ENCODE measurements around the gene MYO18A.

The MYO18A gene

DNA sequence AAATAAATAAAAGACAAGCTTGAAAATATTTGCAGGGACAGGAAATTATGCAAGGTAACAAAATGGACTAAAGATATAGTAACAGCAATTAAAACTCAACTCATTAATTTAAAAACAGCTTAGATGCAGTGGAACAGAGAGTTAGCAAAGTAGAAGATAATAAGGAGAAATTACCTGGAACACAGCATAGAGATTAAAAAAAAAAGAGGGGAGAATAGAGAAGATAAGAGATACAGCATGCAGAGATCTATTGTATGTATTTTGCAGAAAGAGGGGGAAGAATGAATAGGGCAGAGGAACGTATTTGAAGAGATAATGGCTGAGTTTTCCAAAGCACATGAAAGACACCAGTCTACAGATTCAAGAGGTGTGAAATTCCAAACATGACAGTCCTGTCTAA is 145.7 kb downstream of the MYO18A start:
- no peak overlapping the region for H3K4me3 ChIP-seq
- in situ Hi-C loops (cut with MboI; ENCODE audit: low sequenced_read_pairs), result no loop called here

DNA sequence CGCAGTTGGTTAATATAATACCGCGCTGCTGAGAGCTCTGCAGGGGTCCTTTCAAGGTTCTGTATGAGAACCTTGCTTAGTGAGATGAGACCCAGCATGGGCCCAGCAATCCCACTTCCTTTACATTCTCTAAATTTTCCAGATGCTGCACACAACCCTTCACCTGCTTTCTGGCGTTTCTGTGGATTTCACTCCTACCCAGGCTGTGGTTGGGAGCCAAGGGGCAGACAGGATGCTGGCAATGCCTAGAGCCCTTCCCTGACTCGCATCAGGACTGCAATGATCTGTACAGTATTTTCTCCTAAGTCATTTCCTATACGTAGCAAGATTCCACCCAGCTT is 147.4 kb downstream of the MYO18A start:
- no peak overlapping the region for H3K4me3 ChIP-seq
- no peaks in the 10 kb centered on the region for H3K36me3 ChIP-seq (replicated peaks)
- in situ Hi-C loops (cut with MboI; ENCODE audit: low sequenced_read_pairs), result no loop called here
- H3K4me1 ChIP-seq, result no peaks in the 10 kb centered on the region; the same call in 1 of the 2 replicates
- peaks cover 17% of the 10 kb centered on the region for H3K27me3 ChIP-seq (ENCODE audit: low read depth)
- peaks cover 8% of the 10 kb centered on the region for H3K9me3 ChIP-seq
- DNase-seq (ENCODE audit: low spot score in 2 of 2), result no peak

More for the DNA sequence above, 145.7 kb downstream of the MYO18A start:
- Histone ChIP-seq H3K4me1 (peaks cover 13% of the 10 kb centered on the region), H3K9me3 (peaks cover 8% of the 10 kb centered on the region), H3K27me3 (ENCODE audit: low read depth) (peaks cover 8% of the 10 kb centered on the region; the same call in 1 of the 2 replicates), H3K36me3 (replicated peaks) (no peaks in the 10 kb centered on the region)
- no peak for DNase-seq (ENCODE audit: low spot score in 2 of 2)

DNA sequence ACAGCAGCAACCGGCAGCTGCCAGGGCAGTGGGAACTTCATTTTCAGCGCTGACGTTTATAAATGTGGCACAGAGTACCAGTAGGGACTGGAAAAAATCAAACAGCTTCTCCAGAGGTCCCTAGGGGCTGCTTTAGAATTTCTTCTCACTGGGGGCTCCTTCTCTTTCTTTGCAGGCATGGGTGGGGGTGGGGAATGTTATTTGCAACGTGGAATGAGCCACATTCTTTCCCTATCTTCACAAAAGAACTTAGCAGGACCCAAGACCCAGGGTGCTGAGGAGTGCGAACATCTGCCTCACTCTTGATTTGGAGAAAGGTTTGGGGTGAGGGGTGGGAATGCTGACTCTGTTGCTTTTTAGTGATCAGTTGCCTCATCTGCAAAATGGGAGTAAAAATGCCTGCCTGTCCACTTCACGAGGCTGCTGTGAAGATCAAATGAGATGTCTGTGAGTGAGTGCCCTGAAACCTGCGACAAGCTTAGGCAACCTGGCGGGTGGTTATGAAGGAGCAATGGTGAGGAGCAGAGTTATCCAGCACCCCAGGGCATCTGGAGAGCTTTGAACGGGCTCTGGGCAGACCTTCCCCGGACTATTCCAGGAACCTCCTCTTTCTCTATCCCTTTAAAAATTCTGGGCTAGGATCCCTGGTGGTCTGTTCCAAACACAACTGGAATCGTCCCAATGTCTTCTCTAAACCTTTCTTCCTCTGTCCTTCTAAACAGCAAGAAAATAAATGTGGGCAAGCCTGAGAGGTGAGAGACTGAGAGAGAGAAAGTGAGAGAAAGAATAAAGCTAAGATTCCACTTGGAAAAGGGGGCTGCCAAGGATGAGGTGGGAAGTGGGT is 148.0 kb downstream of the MYO18A start:
- DNase-seq (ENCODE audit: low spot score in 2 of 2), result no peak
- no peaks in the 10 kb centered on the region for H3K4me1 ChIP-seq
- H3K9me3 ChIP-seq, result peaks cover 8% of the 10 kb centered on the region
- no peaks in the 10 kb centered on the region for H3K36me3 ChIP-seq (replicated peaks)
- no peak overlapping the region for H3K4me3 ChIP-seq
- in situ Hi-C loops (cut with MboI; ENCODE audit: low sequenced_read_pairs), result no loop called here
- peaks cover 22% of the 10 kb centered on the region for H3K27me3 ChIP-seq (ENCODE audit: low read depth)

DNA sequence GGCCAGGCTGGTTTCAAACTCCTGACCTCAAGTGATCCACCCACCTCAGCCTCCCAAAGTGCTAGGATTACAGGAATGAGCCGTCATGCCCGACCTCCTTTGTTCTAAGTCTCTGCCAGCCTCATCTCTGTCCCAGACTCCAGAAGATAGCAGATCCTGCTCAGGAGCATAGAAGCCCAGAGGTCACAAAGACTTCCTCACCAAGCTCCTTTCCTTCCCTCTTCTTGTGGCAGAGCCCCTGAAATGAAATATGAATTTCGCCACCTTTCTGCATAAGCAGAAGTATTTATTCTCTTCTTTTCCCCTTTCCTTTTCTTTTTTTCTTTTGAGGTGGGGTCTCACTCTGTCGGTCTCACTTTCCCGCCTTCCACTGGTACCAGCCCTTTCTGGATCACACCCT is 148.7 kb downstream of the MYO18A start:
- Histone ChIP-seq H3K9me3 (peaks cover 8% of the 10 kb centered on the region), H3K36me3 (replicated peaks) (no peaks in the 10 kb centered on the region), H3K27me3 (ENCODE audit: low read depth) (peaks cover 28% of the 10 kb centered on the region), H3K4me3 (no peak overlapping the region), H3K4me1 (no peaks in the 10 kb centered on the region)
- DNase-seq (ENCODE audit: low spot score in 2 of 2), result no peak
- in situ Hi-C loops (cut with MboI; ENCODE audit: low sequenced_read_pairs), result no loop called here

DNA sequence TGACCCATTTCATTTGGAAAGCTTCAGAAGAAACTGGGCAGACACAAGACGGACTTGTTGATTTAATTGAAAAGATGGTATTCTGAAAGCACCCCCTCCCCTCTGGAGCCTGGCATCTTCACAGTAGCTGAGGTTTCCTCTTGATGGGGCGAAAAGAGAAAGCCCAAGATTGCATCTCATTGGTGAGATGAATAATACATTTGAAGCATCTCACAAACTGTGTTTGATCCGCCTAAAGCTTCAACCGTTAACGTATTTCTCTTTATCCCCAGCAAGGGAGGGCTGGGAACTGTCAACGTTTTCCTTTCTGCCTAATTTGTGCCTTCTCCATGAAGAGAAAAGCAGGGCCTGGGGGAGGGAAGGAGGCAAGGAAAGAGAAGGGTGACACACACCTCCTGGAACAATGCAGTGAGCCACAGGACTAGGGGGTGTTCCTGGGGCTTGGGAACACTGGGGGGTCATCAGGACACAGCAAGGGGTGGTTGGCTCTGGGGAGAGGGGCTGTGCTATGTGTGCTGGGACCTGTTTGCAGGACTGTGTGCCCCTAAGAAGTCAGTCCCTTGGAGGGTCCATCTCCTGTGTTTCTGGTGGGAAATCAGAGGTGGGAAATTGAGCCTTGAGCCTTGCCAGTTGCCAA is 155.8 kb downstream of the MYO18A start:
- Histone ChIP-seq H3K4me1 (no peaks in the 10 kb centered on the region), H3K27me3 (ENCODE audit: low read depth) (peaks cover 77% of the 10 kb centered on the region), H3K36me3 (replicated peaks) (no peaks in the 10 kb centered on the region), H3K9me3 (no peaks in the 10 kb centered on the region), H3K4me3 (no peak overlapping the region)
- no peak for DNase-seq (ENCODE audit: low spot score in 2 of 2)
- in situ Hi-C loops (cut with MboI; ENCODE audit: low sequenced_read_pairs), result no loop called here

DNA sequence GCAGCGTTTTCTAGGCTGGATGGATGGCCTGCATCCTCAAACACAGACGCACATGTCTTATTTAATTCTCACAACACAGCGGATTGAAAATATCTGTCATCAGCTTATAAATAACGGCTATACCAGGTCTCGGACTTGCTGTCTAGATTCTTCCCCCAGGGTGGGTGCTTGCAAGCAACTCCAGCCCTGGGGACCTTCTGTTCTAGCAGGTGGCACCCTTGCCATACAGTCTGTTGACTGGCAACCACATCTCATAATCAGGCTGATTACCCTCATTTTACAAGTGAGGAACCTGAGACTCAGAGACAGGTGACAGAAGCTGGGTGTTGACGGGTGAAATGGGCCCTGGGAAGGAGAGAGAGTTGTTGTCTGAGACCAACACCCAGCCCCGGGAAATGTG is 158.1 kb downstream of the MYO18A start:
- H3K4me3 ChIP-seq, result no peak overlapping the region
- H3K27me3 ChIP-seq (ENCODE audit: low read depth), result peaks cover 66% of the 10 kb centered on the region
- H3K4me1 ChIP-seq, result no peaks in the 10 kb centered on the region
- H3K36me3 ChIP-seq (replicated peaks), result no peaks in the 10 kb centered on the region
- H3K9me3 ChIP-seq, result no peaks in the 10 kb centered on the region
- in situ Hi-C loops (cut with MboI; ENCODE audit: low sequenced_read_pairs), result no loop called here
- no peak for DNase-seq (ENCODE audit: low spot score in 2 of 2)

- no peak overlapping the region for H3K4me3 ChIP-seq
- H3K9me3 ChIP-seq, result no peaks in the 10 kb centered on the region
- no peak for DNase-seq (ENCODE audit: low spot score in 2 of 2)
- no peaks in the 10 kb centered on the region for H3K36me3 ChIP-seq (replicated peaks)
- no peaks in the 10 kb centered on the region for H3K4me1 ChIP-seq
- peaks cover 64% of the 10 kb centered on the region for H3K27me3 ChIP-seq (ENCODE audit: low read depth)
- in situ Hi-C loops (cut with MboI; ENCODE audit: low sequenced_read_pairs), result no loop called here
These were observed 159.0 kb downstream of the MYO18A start for GRCh38 chr17:29021226-29021625.
